IMR-90 (cell line): ENCODE measurements around the gene CORO7. TPM values are rescaled to one million over a fixed set of nuclear protein-coding genes. Genes with fewer than 3 reads are reported as not detected.

Source experiments
- ATAC-seq: fragments of 200-7000 bp; cut with Tn5 transposase; 2 replicates; pipeline ENCODE4 v1.9.1; 2020; ENCODE audit warnings: low read depth, mild to moderate bottlenecking, moderate library complexity
- BruUV-seq: library from RNA; stranded (reverse); fragments of 400-500 nt; replicated peaks from 2 replicates; lab custom pipeline; 2021; lab: Mats Ljungman, UMichigan
- CTCF ChIA-PET: fragments of 300-600 bp; formaldehyde crosslinking; extraction: SDS; loops from one replicate; lab custom pipeline; 2021; ENCODE audit warnings: antibody characterized with exemption; lab: Yijun Ruan, JAX
- POLR2A ChIA-PET: fragments of 300-600 bp; sonication (Branson Sonifier 250); formaldehyde crosslinking; loops from one replicate; lab custom pipeline; 2022; ENCODE audit warnings: antibody characterized with exemption; ENCODE audit not compliant: unreplicated experiment; lab: Charles Lee
- DNase-seq: peaks from one replicate; pipeline ENCODE4 v3.0.0; 2013
- H2AFZ ChIP-seq: replicated peaks from 2 replicates; pipeline ENCODE3; 2013; ENCODE audit warnings: low read length, mild to moderate bottlenecking; ENCODE audit not compliant: poor library complexity
- H2AK5ac ChIP-seq: 2 replicates; pipeline ENCODE4 v1.6.1; 2013; ENCODE audit warnings: low read depth, low read length, inconsistent platforms
- H2AK9ac ChIP-seq: replicated peaks from 2 replicates; pipeline ENCODE3; 2013; ENCODE audit warnings: mild to moderate bottlenecking, low read depth, low read length, moderate library complexity; ENCODE audit not compliant: poor library complexity
- H2BK120ac ChIP-seq: 2 replicates; pipeline ENCODE4 v1.6.1; 2013; ENCODE audit warnings: low read depth, low read length, inconsistent platforms
- H2BK15ac ChIP-seq: 3 replicates; pipeline ENCODE4 v1.6.1; 2013; ENCODE audit warnings: low read depth, low read length, inconsistent platforms
- H2BK20ac ChIP-seq: 2 replicates; pipeline ENCODE4 v1.6.1; 2013; ENCODE audit warnings: low read depth, mild to moderate bottlenecking, inconsistent platforms, low read length, moderate library complexity
- H2BK5ac ChIP-seq: 2 replicates; pipeline ENCODE4 v1.6.1; 2013; ENCODE audit warnings: mild to moderate bottlenecking, low read depth, low read length, inconsistent platforms; ENCODE audit not compliant: poor library complexity, severe bottlenecking
- H3K14ac ChIP-seq: replicated peaks from 2 replicates; pipeline ENCODE4 v1.6.1; 2013; ENCODE audit warnings: low read depth, low read length, inconsistent platforms
- H3K18ac ChIP-seq: 2 replicates; pipeline ENCODE4 v1.6.1; 2013; ENCODE audit warnings: low read depth, low read length, control low read depth
- H3K23ac ChIP-seq: 2 replicates; pipeline ENCODE4 v1.6.1; 2013; ENCODE audit warnings: low read depth, low read length, inconsistent platforms
- H3K27ac ChIP-seq: 2 replicates; pipeline ENCODE4 v1.5.1; 2013; ENCODE audit warnings: mild to moderate bottlenecking, control low read depth, low read length; ENCODE audit not compliant: insufficient read depth
- H3K27me3 ChIP-seq: 2 replicates; pipeline ENCODE4 v1.6.1; 2013; ENCODE audit warnings: low read length; ENCODE audit not compliant: control insufficient read depth, insufficient read depth
- H3K36me3 ChIP-seq: 2 replicates; pipeline ENCODE4 v1.6.1; 2013; ENCODE audit warnings: low read length, mixed read lengths; ENCODE audit not compliant: control insufficient read depth, insufficient read depth
- H3K4ac ChIP-seq: 2 replicates; pipeline ENCODE4 v1.6.1; 2013; ENCODE audit warnings: low read depth, low read length, inconsistent platforms
- H3K4me1 ChIP-seq: 2 replicates; pipeline ENCODE4 v1.6.1; 2013; ENCODE audit warnings: low read length, mixed read lengths; ENCODE audit not compliant: control insufficient read depth, insufficient read depth
- H3K4me2 ChIP-seq: 2 replicates; pipeline ENCODE4 v1.6.1; 2013; ENCODE audit warnings: low read depth, mild to moderate bottlenecking, control low read depth, low read length, moderate library complexity
- H3K4me3 ChIP-seq: 2 replicates; pipeline ENCODE4 v1.5.1; 2013; ENCODE audit warnings: low read depth, mild to moderate bottlenecking, control low read depth, low read length, moderate library complexity; ENCODE audit not compliant: insufficient read depth
- H3K56ac ChIP-seq: 2 replicates; pipeline ENCODE4 v1.6.1; 2013; ENCODE audit warnings: low read length, inconsistent platforms; ENCODE audit not compliant: insufficient read depth; ENCODE audit errors: extremely low read depth
- H3K79me1 ChIP-seq, 2 experiments: 2 replicates each; pipeline ENCODE4 v1.6.1; 2013; ENCODE audit warnings: low read length in 2 of 2, inconsistent platforms in 1 of 2, low read depth in 1 of 2
- H3K9ac ChIP-seq: 2 replicates; pipeline ENCODE4 v1.6.1; 2013; ENCODE audit warnings: low read depth, low read length, control low read depth
- H3K9me1 ChIP-seq: 2 replicates; pipeline ENCODE4 v1.6.1; 2013; ENCODE audit warnings: low read length, inconsistent platforms; ENCODE audit not compliant: insufficient read depth
- H3K9me3 ChIP-seq: 2 replicates; pipeline ENCODE4 v1.6.1; 2013; ENCODE audit warnings: low read length; ENCODE audit not compliant: control insufficient read depth, insufficient read depth
- H4K20me1 ChIP-seq: 2 replicates; pipeline ENCODE4 v1.6.1; 2013; ENCODE audit warnings: low read length, inconsistent platforms; ENCODE audit not compliant: insufficient read depth
- H4K5ac ChIP-seq: 2 replicates; pipeline ENCODE4 v1.6.1; 2013; ENCODE audit warnings: mild to moderate bottlenecking, low read depth, low read length, control low read depth
- H4K8ac ChIP-seq, 2 experiments: 2 replicates each; pipeline ENCODE4 v1.6.1; 2013; ENCODE audit warnings: low read depth in 2 of 2, low read length in 2 of 2, control low read depth in 1 of 2, inconsistent platforms in 1 of 2
- H4K91ac ChIP-seq: 2 replicates; pipeline ENCODE4 v1.6.1; 2013; ENCODE audit warnings: low read depth, low read length, inconsistent platforms; ENCODE audit not compliant: insufficient read depth
- CEBPB ChIP-seq: IDR thresholded peaks from 2 replicates; pipeline ENCODE4 v1.6.1; 2012; ENCODE audit warnings: low read depth, low read length, improper control_type of control experiment
- RFX5 ChIP-seq: IDR thresholded peaks from 2 replicates; pipeline ENCODE4 v1.8.0; 2012; ENCODE audit warnings: low read depth, mild to moderate bottlenecking, low read length, moderate library complexity
- SMC3 ChIP-seq: fragments of 150-350 bp; IDR thresholded peaks from 2 replicates; pipeline ENCODE4 v1.6.1; 2016; ENCODE audit warnings: low read depth, mild to moderate bottlenecking, antibody characterized with exemption, low read length, moderate library complexity
- WGBS, 2 experiments: methylation state at CpG; one replicate each; pipeline versions ENCODE4 v1.1.5 to v1.1.7; 2013; ENCODE audit warnings: missing lambda C conversion rate in 2 of 2; ENCODE audit not compliant: insufficient read length in 1 of 2; ENCODE audit errors: extremely low coverage in 2 of 2; 5-methylcytosine and 5-hydroxymethylcytosine counted together
- dilution Hi-C: fragments of 300-500 bp; cut with HindIII; formaldehyde crosslinking; loops from one replicate; pipeline ENCODE4 v1.14.3; 2018; ENCODE audit warnings: low sequenced_read_pairs; ENCODE audit not compliant: unreplicated experiment
- in situ Hi-C: fragments of 300-500 bp; cut with MboI; formaldehyde crosslinking; loops from 3 replicates; pipeline ENCODE4 v1.14.3; 2019; ENCODE audit warnings: low sequenced_read_pairs, inconsistent platforms, mixed read lengths
- intact Hi-C: fragments of 100-400 bp; cut with micrococcal nuclease; formaldehyde crosslinking; loops from 2 replicates; pipeline ENCODE4 v1.10.0; 2022
- polyA plus RNA-seq, 3 experiments: library from polyadenylated mRNA; depleted of rRNA; stranded (reverse); fragments of >200 nt; gene quantifications; 2 replicates each; pipeline ENCODE4 v1.2.3, GENCODE V29; 2012; ENCODE audit warnings: low replicate concordance in 1 of 3
- total RNA-seq: library from RNA; depleted of rRNA; stranded (reverse); fragments of >200 nt; gene quantifications from 2 replicates; pipeline ENCODE4 v1.2.3, GENCODE V29; 2012

The CORO7 gene
- total and polyA plus RNA-seq, 2 of the 4 experiments (the other 2 are of a cell fraction) = 6.3 to 26.7 TPM

GRCh38 chr16:4433914-4434787 lies 17.8 kb upstream of the CORO7 start (continued):
- TF ChIP-seq CEBPB = no peak

- no TSS peak for BruUV-seq
- Histone ChIP-seq H2AK5ac (no peak overlapping the region), H2BK15ac (no peak overlapping the region), H3K4ac (no peak overlapping the region), H4K5ac (no peak overlapping the region), H4K8ac (no peak overlapping the region), H2BK20ac (no peak overlapping the region), H3K4me1 (peaks cover 5% of the 10 kb centered on the region), H2BK5ac (no peak overlapping the region), H3K14ac (no peak overlapping the region), H3K79me1 (peaks cover 31 to 46% of the 10 kb centered on the region in 2 experiments), H2BK120ac (no peak overlapping the region), H3K56ac (no peak overlapping the region), H2AK9ac (no peak overlapping the region), H3K27me3 (no peaks in the 10 kb centered on the region), H3K9ac (no peak overlapping the region), H3K18ac (no peak overlapping the region), H4K20me1 (peaks cover 9% of the 10 kb centered on the region), H3K4me3 (no peak overlapping the region), H3K36me3 (peaks cover 25% of the 10 kb centered on the region), H3K4me2 (no peak overlapping the region), H3K9me3 (no peaks in the 10 kb centered on the region), H3K9me1 (0 out of 2 replicates have a peak, but pooled peaks cover 2% of the 10 kb centered on the region), H3K27ac (no peak overlapping the region), H3K23ac (no peak overlapping the region), H4K91ac (no peak overlapping the region), H2AFZ (no peak overlapping the region)
- intact Hi-C loops (no loop called here), dilution Hi-C loops (no loop called here), in situ Hi-C loops (no loop called here)
- TF ChIP-seq SMC3 (no peak), RFX5 (no peak)
- ATAC-seq (no peak), DNase-seq (no peak)
- CTCF ChIA-PET = no interaction called here
- WGBS, 2 experiments = 83% methylated on average over 1 of the region's 4 CpGs; no CpG with 5 or more reads in 1 of the 2 experiments
- POLR2A ChIA-PET = no interaction called here
Measured at GRCh38 chr16:4433228-4433627, 16.8 kb upstream of the CORO7 start.
